ENCODE results near the gene POU2AF3.

GRCh38 chr11:111336062-111336461 lies 37.7 kb downstream of the POU2AF3 start:
- TF ChIP-seq NR1H2 (CRISPR knock-in tag; IDR thresholded peaks at IDR 0.05) (no peak), ETV6 (CRISPR knock-in tag; IDR thresholded peaks at IDR 0.05) (no peak), NR3C1 (CRISPR knock-in tag; conservative IDR thresholded peaks at IDR 0.05; ENCODE audit: low read depth) (no peak), CTCF (IDR thresholded peaks at IDR 0.05) (no peak), ZSCAN18 (CRISPR knock-in tag; IDR thresholded peaks at IDR 0.05) (no peak), SOX15 (CRISPR knock-in tag; IDR thresholded peaks at IDR 0.05) (no peak), FOXJ3 (CRISPR knock-in tag; IDR thresholded peaks at IDR 0.05; ENCODE audit: borderline replicate concordance) (no peak), ATF1 (CRISPR knock-in tag; IDR thresholded peaks at IDR 0.05) (no peak), USF2 (CRISPR knock-in tag; IDR thresholded peaks at IDR 0.05) (no peak)
- TF ChIP-seq, protein P1, sequence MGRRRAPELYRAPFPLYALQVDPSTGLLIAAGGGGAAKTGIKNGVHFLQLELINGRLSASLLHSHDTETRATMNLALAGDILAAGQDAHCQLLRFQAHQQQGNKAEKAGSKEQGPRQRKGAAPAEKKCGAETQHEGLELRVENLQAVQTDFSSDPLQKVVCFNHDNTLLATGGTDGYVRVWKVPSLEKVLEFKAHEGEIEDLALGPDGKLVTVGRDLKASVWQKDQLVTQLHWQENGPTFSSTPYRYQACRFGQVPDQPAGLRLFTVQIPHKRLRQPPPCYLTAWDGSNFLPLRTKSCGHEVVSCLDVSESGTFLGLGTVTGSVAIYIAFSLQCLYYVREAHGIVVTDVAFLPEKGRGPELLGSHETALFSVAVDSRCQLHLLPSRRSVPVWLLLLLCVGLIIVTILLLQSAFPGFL (CRISPR knock-in tag; IDR thresholded peaks at IDR 0.05; ENCODE audit: borderline replicate concordance), result no peak
- TF ChIP-seq, protein P2, sequence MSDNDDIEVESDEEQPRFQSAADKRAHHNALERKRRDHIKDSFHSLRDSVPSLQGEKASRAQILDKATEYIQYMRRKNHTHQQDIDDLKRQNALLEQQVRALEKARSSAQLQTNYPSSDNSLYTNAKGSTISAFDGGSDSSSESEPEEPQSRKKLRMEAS (CRISPR knock-in tag; IDR thresholded peaks at IDR 0.05), result no peak

Data from WTC11 (cell line).